NK-92 (cell line): Measurements from ENCODE around the gene CT47C1.
"Not testable (repeated sequence)": the region's sequence is repeated elsewhere in the genome, so short reads cannot be mapped to it uniquely, and the experiment has no call there.

ENCODE experiments used
- DNase-seq: peaks from one replicate; lab custom pipeline; 2025; ENCODE audit not compliant: unreplicated experiment; lab: John Stamatoyannopoulos, UW

Gene CT47C1

DNA sequence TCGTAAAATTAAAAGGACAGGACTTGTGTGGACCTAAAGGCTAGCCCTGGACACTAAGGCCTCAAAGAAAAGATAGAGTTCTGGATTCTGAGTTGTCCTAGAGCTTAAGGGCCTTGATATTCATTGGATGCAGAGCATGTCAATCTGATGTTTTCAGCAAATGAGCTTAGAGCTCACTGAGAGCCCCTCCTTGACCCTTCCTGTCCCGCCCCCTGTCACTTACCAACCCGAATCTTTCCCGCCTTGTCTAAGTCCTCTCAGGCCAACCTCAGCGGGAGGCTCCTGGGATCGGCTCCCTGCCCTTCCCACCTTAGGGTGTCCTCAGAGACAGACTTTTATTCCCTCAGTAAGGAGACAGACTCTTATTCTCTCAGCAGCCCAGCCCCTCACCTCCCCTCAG, at the start of gene CT47C1:
CT47C1 (plus strand) TSS at position 250 of the 400 bp plus-strand sequence. CDS start 233 bp downstream, outside the sequence.
- DNase-seq, result no peak

DNA sequence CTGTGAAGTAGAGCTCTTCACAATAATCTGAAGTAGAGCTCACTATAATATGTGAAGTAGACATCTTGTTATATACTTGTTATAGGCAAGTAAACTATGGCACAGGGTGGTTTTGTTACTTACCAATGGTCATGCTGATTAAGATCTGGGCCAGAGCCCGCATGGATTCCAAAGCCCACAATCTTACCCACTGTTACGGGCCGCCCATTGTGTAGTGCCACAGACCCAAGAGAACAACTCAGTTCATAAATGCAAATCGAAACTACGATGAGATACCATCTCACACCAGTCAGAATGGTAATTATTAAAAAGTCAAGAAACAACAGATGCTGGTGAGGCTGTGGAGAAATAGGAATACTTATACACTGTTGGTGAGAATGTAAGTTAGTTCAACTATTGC, 46.9 kb upstream of the CT47C1 start:
- no peak for DNase-seq

DNA sequence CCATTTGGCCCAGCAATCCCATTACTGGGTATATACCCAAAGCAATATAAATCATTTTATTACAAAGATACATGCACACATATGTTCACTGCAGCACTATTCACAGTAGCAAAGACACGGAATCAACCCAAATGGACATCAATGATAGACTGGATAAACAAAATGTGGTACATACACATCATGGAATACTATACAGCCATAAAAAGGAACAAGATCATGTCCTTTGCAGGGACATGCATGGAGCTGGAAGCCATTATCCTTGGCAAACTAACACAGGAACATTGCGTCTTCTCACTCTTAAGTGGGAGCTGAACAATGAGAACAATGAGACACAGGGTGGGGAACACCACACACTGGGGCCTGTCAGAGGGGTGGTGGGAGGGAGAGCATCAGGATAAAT, 46.4 kb upstream of the CT47C1 start:
- DNase-seq, result not testable (repeated sequence)

DNA sequence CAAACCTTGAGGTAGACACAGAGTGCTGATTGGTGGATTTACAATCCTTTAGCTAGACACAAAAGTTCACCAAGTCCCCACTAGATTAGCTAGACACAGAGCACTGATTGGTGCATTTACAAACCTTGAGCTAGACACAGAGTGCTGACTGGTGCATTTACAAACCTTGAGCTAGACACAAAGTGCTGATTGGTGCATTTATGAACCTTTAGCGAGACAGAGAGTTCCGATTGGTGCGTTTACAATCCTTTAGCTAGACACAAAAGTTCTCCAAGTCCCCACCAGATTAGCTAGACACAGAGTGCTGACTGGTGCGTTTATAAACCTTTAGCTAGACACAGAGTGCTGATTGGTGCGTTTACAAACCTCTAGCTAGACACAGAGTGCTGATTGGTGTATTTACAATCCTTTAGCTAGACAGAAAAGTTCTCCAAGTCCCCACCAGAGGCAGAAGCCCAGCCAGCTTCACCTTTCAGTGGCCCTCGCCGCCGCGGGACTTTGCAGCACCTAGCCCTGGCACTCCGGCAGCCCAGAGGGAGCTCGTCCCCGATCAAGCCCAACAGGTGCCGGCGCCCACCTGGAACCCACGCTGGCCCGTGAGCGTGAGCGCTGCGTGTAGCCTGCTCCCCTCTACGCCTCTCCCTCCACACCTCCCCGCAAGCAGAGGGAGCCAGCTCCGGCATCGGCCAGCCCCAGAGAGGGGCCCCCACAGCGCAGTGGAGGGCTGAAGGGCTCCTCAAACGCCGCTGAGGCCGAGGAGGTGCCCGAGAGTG, 44.6 kb upstream of the CT47C1 start:
- DNase-seq, result not testable (repeated sequence)

DNA sequence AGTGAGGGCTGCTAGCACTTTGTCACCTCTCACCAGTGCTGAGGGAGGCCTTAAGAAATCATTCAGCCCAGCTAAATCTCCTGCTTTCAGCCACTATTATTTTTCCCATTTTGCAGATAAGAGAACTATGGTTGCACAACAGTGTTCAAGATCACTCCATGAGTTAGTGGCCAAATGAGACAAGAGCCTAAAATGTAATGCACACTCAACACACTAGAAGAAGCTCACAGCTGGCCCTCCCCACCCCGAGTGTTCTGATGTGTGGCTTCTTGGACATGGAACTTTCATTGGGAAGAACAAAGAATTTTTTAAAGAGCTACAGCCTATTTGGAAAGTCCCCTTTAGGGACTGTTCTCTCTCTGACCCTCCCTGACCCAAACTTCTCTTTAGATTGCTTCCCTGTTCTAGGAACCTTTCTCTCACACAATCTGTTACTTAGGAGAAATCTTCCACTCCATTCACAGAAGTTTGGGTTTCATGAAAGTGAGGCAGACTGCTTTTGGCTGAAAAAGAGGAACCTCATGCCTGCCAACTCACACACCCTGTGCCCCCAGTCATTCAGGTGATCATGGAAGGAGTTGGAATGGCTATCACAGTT, 44.0 kb upstream of the CT47C1 start:
- no peak for DNase-seq

DNA sequence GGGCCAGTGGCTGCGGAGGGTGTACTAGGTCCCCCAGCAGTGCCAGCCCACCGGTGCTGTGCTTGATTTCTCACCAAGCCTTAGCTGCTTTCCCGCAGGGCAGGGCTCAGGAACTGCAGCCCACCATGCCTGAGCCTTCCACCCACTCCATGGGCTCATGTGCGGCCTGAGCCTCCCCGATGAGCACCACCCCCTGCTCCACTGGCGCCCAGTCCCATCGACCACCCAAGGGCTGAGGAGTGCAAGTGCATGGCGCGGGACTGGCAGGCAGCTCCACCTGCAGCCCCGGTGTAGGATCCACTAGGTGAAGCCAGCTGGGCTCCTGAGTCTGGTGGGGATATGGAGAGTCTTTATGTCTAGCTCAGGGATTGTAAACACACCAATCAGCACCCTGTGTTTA, 43.1 kb upstream of the CT47C1 start:
- not testable (repeated sequence) for DNase-seq

DNA sequence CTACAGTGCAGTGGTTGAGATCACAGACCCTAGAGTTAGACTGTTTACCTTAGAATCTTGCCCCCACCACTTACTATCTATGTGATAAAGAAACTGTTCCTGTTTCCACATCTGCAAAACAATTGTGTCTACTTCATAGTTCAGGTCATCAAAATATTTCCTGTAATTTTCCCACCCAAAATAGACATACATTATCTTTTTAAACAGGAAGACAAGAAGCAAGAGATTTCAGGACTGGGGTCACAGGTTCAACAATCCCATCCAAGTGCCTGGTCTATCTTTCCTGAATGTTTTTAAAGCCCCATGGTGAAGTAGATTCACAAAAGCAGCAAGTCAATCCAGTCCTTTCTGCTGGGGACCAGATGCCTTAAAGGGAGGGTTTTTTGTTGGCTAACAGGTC, 41.8 kb upstream of the CT47C1 start:
- no peak for DNase-seq

DNA sequence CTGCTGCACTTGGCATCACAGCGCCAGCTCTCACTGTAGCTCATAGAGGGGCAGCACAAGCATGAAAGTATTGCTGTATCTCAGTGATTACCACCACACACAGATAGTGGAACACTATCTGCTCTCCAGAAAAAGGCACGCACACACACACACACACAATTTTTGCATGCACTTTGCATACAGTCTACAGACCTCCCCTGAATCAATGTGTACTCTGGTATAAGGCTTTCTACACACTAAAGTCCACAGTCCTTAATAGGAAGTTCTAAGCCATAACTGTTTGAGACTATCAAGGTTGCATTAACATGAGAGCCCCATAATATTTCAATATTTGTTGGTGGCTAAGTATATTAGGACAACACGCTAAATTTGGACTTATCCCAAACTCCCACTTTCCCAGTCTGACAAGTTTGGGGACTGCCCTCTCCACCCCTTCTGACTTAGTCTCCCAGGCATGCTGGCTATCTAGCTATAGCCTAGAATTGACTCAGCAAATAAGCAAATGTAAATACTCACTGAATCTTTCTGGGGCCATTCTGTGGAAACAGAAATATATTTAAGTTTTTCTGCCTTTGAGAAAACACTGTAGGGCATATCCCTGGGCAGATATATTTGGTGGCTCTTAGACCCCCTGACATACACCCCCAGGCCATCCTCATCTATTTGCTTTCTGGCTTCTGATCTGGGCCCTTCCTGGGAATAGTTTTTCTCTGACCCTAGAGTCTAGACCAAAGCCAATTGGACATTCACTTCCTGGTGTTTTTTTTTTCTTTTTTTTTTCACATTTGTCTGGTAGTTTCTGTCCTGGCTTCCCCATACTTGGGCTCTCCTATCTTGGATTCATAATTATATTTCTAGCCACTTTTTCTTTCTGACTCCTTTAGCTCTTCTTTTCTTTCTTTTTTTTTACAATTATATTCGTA, 36.4 kb upstream of the CT47C1 start:
- DNase-seq, result no peak

DNA sequence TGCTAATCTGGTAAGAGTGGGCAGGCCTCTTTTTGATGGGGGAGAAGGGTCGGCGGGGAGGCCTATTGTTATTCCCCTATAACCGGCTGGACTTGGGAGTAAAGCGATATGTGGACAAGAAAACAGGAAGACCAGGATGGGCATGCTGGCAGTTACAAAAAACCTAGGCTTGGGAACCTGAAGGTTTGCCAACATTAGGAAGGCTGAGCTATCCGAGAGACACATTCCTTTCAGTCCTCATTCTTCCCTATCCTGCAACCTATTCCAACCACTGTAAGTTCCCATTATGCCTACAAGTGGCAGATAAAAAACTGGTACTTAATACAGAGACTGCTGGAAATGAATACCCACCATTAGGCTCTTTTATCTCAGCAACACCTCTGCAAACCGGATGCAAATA, 32.4 kb upstream of the CT47C1 start:
- no peak for DNase-seq

DNA sequence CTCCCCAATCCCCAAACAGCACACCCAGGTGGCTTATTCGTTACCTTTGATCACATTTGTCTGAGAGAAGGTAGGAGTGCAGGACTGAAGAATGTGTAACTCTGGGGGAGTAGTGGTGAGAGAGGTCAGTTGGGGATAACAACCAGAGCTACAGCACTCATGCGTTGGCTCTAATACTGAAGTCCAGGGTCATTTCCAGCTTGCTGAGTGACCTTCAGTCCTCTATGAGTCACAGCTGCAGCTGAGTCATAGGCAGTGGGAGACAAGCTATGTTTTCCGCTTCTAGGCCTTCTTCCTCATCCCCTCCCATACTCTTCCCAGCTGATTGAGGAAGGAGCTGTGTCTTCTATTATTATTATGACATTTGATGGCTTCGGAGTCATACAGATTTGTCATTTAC, 31.6 kb upstream of the CT47C1 start:
- no peak for DNase-seq

DNA sequence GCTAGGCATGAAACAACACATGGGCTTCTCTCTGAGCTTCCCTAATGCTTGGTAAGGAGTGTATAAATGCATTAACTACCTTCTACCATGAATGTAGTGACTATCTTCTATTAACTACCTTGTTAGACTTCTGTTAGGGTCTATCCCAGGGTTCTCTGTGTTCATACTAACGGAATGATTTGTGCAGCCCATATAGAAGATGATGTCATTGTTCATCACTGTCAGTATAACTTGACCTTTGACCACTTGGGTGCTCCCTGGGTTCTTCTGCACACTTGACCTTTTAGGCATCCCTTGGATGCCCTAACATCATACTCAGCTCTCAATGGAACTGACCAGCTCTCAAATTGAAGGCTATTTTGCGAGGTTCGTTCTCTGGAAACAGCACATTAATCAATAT, 30.8 kb upstream of the CT47C1 start:
- DNase-seq, result no peak

DNA sequence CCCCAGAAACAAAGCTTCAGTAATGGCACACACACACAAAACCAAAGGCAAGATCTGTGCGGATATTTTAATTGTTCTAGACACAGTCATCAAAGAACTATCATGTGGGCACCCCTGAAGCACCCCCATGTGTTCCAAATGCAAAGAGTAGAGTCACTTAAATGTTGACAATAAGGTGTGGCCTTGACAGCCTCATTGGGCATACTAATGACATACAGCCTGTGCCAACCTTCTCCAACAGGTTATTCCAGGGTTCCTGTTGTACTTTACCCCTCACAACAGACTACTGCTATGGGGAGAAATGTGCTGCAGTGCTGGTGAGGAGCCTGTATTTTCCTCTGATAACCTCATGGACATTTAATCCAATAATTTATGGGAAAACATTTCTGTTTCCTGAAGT, 29.8 kb upstream of the CT47C1 start:
- no peak for DNase-seq

GRCh38 chrX:119045884-119046283, 26.9 kb upstream of the CT47C1 start:
- DNase-seq, result no peak

- no peak for DNase-seq
Measured at GRCh38 chrX:119055687-119056086, 17.1 kb upstream of the CT47C1 start.

GRCh38 chrX:119062750-119063374, 9.9 kb upstream of the CT47C1 start:
- no peak for DNase-seq

- DNase-seq, result no peak
Measured at GRCh38 chrX:119063428-119063827, 9.4 kb upstream of the CT47C1 start.

DNA sequence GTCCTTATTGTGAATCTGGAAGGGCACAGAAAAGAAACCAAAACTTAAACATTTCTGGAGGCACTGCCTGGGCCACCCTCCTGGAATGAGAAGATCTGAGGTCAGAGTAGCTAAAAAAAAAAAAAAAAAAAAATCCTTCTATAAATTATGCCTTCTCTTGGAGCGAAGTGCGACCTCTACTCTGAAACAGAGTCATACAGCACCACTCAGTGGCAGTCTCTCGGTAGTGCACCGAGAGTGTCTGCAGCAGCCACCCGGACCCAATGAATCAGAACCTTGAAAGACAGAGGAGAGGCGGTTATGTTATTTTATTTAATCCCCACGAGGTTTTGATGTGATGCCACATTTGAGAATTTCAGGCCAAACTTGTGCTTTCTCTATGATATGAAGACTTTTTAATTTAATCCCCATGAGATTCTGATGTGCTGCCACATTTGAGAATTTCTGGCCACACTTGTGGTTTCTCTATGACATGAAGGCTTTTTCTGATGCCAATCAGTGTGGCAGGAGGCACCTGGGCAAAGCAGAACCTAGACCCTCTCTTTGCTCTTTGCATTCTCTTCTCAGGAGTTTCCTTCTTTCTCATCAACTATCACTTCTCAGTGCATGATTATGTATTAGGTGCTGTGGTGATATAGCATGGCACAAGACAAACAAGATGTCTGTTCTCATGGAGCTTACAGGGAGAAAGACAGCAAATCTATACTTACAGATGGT, 5.6 kb upstream of the CT47C1 start:
- no peak for DNase-seq

DNA sequence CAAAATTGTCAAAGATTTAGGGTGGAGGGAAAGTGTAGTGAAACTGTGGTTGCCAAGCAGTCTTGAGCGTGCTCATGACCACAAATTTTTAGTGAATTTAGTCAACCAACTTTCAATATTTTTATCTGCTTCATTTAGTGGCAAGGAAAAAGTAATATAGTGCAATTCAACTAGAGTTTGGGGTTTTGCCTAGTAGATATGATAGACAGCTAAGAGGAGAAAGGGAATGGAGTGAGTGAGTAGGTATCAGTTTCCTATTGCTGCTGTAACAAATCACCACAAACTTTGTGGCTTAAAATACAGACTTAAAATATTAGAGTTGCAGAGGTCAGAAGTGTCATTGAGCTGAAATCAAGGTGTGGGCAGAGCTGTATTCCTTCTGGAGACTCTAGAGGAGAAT, 3.7 kb upstream of the CT47C1 start:
- DNase-seq, result no peak

DNA sequence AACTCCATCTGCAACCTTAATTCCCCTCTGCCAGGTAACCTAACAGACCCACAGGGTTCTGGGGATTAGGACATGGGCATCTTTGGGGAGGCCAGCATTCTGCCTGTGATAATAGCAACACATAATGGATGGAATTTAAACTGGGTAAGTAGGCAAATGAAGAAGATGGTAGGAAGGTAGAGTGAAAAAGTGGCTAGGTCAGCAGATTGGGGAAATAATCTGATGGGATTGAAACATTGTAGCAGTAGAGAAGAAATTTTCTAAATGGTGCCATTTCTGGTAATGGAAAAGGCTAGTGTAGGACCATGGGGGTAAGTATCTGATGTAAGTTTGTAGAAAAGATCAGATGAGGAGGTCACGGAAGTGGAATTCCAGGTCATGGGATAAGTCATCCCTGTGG, 3.0 kb upstream of the CT47C1 start:
- DNase-seq, result no peak

GRCh38 chrX:119071381-119071780, 1.4 kb upstream of the CT47C1 start:
- DNase-seq, result no peak
